DND-41 (cell line): ENCODE data around the gene PDIA5.

Experiments used
- CTCF ChIP-seq: IDR thresholded peaks from 2 replicates; pipeline ENCODE4 v1.5.1; 2012; ENCODE audit warnings: borderline replicate concordance, low read length, moderate library complexity, mild to moderate bottlenecking; ENCODE audit not compliant: poor library complexity, severe bottlenecking; ENCODE audit errors: extremely low read depth
- EZH2 ChIP-seq: IDR thresholded peaks from 3 replicates; pipeline ENCODE4 v1.6.1; 2012; ENCODE audit warnings: borderline replicate concordance, low read depth, mild to moderate bottlenecking, moderate library complexity, low read length, inconsistent platforms; ENCODE audit not compliant: severe bottlenecking

GRCh38 chr3:123137001-123137400 is 70.2 kb downstream of the PDIA5 start:
- TF ChIP-seq CTCF: no peak
- TF ChIP-seq EZH2: no peak
